A673 (cell line): ENCODE results near the gene STK40. TPM values are rescaled to one million over a fixed set of nuclear protein-coding genes. Genes with fewer than 3 reads are reported as not detected.

ENCODE experiments used
- BruUV-seq: library from RNA; stranded (reverse); fragments of 400-500 nt; replicated peaks from 2 replicates; lab custom pipeline; 2021; lab: Mats Ljungman, UMichigan
- CTCF ChIA-PET: fragments of 300-600 bp; sonication (Branson Sonifier 250); formaldehyde crosslinking; loops from one replicate; lab custom pipeline; 2022; ENCODE audit warnings: antibody characterized with exemption; lab: Charles Lee
- POLR2A ChIA-PET: fragments of 300-600 bp; sonication (Branson Sonifier 250); formaldehyde crosslinking; loops from one replicate; lab custom pipeline; 2022; ENCODE audit warnings: antibody characterized with exemption; ENCODE audit not compliant: low non-redundant PET; lab: Charles Lee
- DNase-seq: peaks from one replicate; pipeline ENCODE4 v3.0.0-alpha.2; 2015; ENCODE audit warnings: low spot score
- H3K27ac ChIP-seq: fragments of 200-600 bp; sonication (generic); 2 replicates; pipeline ENCODE4 v1.5.1; 2016; ENCODE audit warnings: mixed run types, low read depth, mild to moderate bottlenecking, mixed read lengths, antibody characterized with exemption, low read length; ENCODE audit not compliant: poor library complexity, severe bottlenecking
- H3K27me3 ChIP-seq: fragments of 200-600 bp; sonication (generic); replicated peaks from 2 replicates; pipeline ENCODE4 v1.6.1; 2017; ENCODE audit warnings: mixed run types, low read depth, mild to moderate bottlenecking, mixed read lengths, antibody characterized with exemption, low read length; ENCODE audit not compliant: insufficient read depth, poor library complexity
- H3K36me3 ChIP-seq: fragments of 200-600 bp; sonication (generic); 2 replicates; pipeline ENCODE4 v1.6.1; 2016; ENCODE audit warnings: mixed run types, mild to moderate bottlenecking, mixed read lengths, antibody characterized with exemption, low read length; ENCODE audit not compliant: insufficient read depth, poor library complexity, severe bottlenecking
- H3K4me1 ChIP-seq: fragments of 200-600 bp; sonication (generic); 2 replicates; pipeline ENCODE4 v1.6.1; 2017; ENCODE audit warnings: mixed run types, mild to moderate bottlenecking, mixed read lengths, antibody characterized with exemption, low read length; ENCODE audit not compliant: insufficient read depth, poor library complexity, severe bottlenecking
- H3K4me3 ChIP-seq: fragments of 200-600 bp; sonication (generic); 2 replicates; pipeline ENCODE4 v1.5.1; 2016; ENCODE audit warnings: low read depth, mixed run types, mild to moderate bottlenecking, mixed read lengths, low read length; ENCODE audit not compliant: poor library complexity, severe bottlenecking
- H3K9me3 ChIP-seq: fragments of 200-600 bp; sonication (generic); 2 replicates; pipeline ENCODE4 v1.6.1; 2016; ENCODE audit warnings: mixed run types, low read depth, mild to moderate bottlenecking, mixed read lengths, antibody characterized with exemption, low read length; ENCODE audit not compliant: poor library complexity, severe bottlenecking
- CTCF ChIP-seq: fragments of 300-800, 200-600 bp; sonication (generic); conservative IDR thresholded peaks from 2 replicates; pipeline ENCODE4 v1.5.1; 2017; ENCODE audit warnings: low read depth, mild to moderate bottlenecking, antibody characterized with exemption, low read length, moderate library complexity, mixed read lengths
- EZH2 ChIP-seq: fragments of 200-600 bp; sonication (generic); IDR thresholded peaks from 2 replicates; pipeline ENCODE4 v1.6.1; 2017; ENCODE audit warnings: borderline replicate concordance, low read depth, mild to moderate bottlenecking, mixed read lengths, antibody characterized with exemption, low read length; ENCODE audit not compliant: poor library complexity, severe bottlenecking
- intact Hi-C: fragments of 100-400 bp; cut with micrococcal nuclease; formaldehyde crosslinking; loops from one replicate; pipeline ENCODE4 v1.10.0; 2022; ENCODE audit not compliant: unreplicated experiment
- total RNA-seq: library from RNA; stranded (reverse); gene quantifications from 2 replicates; pipeline ENCODE4 v1.2.3, GENCODE V29; 2021

STK40 gene
- total RNA-seq, 1 experiment from 2014 or later = 109 TPM

GRCh38 chr1:36425791-36426190, 40.1 kb upstream of the STK40 start:
- no TSS peak for BruUV-seq
- intact Hi-C loops = loop anchor here (10.0 kb wide), 1 partner anchor 121 kb away; the partner anchor contains the start of gene SH3D21
- no peak for DNase-seq
- Histone ChIP-seq H3K4me1 (no peaks in the 10 kb centered on the region), H3K27ac (no peak overlapping the region), H3K9me3 (no peaks in the 10 kb centered on the region), H3K27me3 (no peaks in the 10 kb centered on the region), H3K4me3 (no peak overlapping the region), H3K36me3 (no peaks in the 10 kb centered on the region)
- TF ChIP-seq EZH2 = no peak
- TF ChIP-seq CTCF = no peak
- POLR2A ChIA-PET = no interaction called here
- CTCF ChIA-PET = no interaction called here

DNA sequence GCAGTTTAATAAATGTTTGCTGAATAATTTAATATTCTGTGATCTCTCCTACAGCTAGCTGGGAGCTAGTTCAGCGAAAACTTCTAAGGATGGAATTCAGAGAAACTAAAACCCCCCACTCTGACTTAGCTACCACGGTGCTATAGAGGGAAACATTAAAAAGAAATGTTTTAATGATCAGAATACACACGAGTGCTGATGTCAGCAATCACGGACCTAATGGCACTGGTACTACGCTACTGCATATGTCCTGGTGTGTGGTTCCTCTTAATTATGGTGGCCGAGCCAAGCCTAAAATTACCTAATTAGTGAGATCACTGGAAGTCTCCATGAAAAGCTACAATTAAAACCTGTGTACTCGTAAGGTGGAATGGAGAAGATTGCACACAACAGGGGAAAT, 35.9 kb upstream of the STK40 start:
- BruUV-seq = no TSS peak
- no peaks in the 10 kb centered on the region for H3K9me3 ChIP-seq
- intact Hi-C loops = loop anchor here (2.0 to 10.0 kb wide), 3 partner anchors 79 to 271 kb away; partner anchors contain the start of gene SH3D21
- DNase-seq = no peak
- no peak overlapping the region for H3K4me3 ChIP-seq
- POLR2A ChIA-PET = no interaction called here
- H3K36me3 ChIP-seq = no peaks in the 10 kb centered on the region
- TF ChIP-seq CTCF (no peak), EZH2 (no peak)
- H3K27ac ChIP-seq = no peak overlapping the region
- no peaks in the 10 kb centered on the region for H3K27me3 ChIP-seq
- CTCF ChIA-PET = no interaction called here
- H3K4me1 ChIP-seq = peaks cover 5% of the 10 kb centered on the region

DNA sequence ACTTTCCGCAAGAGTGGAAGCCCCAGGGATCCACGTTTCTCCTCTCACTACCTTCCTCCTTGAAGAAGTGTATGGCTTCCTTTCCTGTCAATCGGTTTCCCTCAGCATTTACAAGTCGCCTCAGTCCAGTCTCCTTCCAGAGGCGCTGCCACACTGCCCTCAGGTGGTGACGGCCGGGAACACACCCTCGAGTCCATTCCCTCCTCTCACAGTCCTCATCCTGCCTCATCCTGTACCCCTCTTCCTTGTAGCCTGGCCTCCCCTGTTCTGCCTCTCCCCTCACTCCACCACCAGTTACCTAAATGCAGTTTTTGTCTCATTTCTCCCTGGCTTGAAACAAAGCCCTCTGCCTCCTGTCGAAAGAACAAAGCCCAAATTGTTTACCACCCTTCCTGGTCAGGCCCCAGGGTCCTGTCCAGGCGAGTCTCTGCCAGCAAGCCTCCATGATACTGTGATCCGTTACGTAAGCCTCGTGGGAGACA, 35.2 kb upstream of the STK40 start:
- peaks cover 5% of the 10 kb centered on the region for H3K4me1 ChIP-seq
- POLR2A ChIA-PET = no interaction called here
- CTCF ChIA-PET = no interaction called here
- H3K27me3 ChIP-seq = no peaks in the 10 kb centered on the region
- TF ChIP-seq EZH2 (no peak), CTCF (peak; percentile 94)
- DNase-seq = peak; percentile 90
- no peak overlapping the region for H3K27ac ChIP-seq
- H3K36me3 ChIP-seq = no peaks in the 10 kb centered on the region
- H3K9me3 ChIP-seq = no peaks in the 10 kb centered on the region
- BruUV-seq = no TSS peak
- H3K4me3 ChIP-seq = no peak overlapping the region
- intact Hi-C loops = loop anchor here (1.0 to 10.0 kb wide), 4 partner anchors 78 to 322 kb away; partner anchors contain the start of gene SH3D21
